Mesenchymal stem cell (in vitro differentiated cells and primary cell): ENCODE results near the gene FTH1.
A peak's percentile ranks its signal among the peaks of the same experiment; 100 is the strongest.

Experiments
- DNase-seq: peaks from one replicate; pipeline ENCODE4 v3.0.0-alpha.2; 2013
- H2AFZ ChIP-seq: one replicate; pipeline ENCODE4 v1.6.1; 2013; ENCODE audit warnings: low read depth, mild to moderate bottlenecking, control low read depth, inconsistent platforms, low read length, moderate library complexity
- H2AK5ac ChIP-seq: 2 replicates; pipeline ENCODE4 v1.6.1; 2013; ENCODE audit warnings: low read length, moderate library complexity, mild to moderate bottlenecking, inconsistent platforms; ENCODE audit not compliant: severe bottlenecking
- H2BK120ac ChIP-seq: one replicate; pipeline ENCODE4 v1.6.1; 2013; ENCODE audit warnings: low read depth, mild to moderate bottlenecking, inconsistent platforms, low read length, moderate library complexity
- H2BK12ac ChIP-seq, 2 experiments: one replicate each; pipeline ENCODE4 v1.6.1; 2013; ENCODE audit warnings: inconsistent platforms in 2 of 2, low read length in 2 of 2, mild to moderate bottlenecking in 2 of 2, moderate library complexity in 2 of 2, control low read depth in 1 of 2
- H2BK15ac ChIP-seq: one replicate; pipeline ENCODE4 v1.6.1; 2013; ENCODE audit warnings: mild to moderate bottlenecking, low read depth, inconsistent platforms; ENCODE audit not compliant: poor library complexity, severe bottlenecking
- H2BK5ac ChIP-seq: 2 replicates; pipeline ENCODE4 v1.6.1; 2013; ENCODE audit warnings: low read depth, mild to moderate bottlenecking, low read length, control low read depth, inconsistent platforms; ENCODE audit not compliant: poor library complexity, severe bottlenecking
- H3K14ac ChIP-seq, 2 experiments: one replicate each; pipeline ENCODE4 v1.6.1; 2013; ENCODE audit warnings: inconsistent platforms in 2 of 2, low read length in 2 of 2, control low read depth in 1 of 2, mild to moderate bottlenecking in 1 of 2, moderate library complexity in 1 of 2
- H3K18ac ChIP-seq, 2 experiments: one replicate each; pipeline ENCODE4 v1.6.1; 2013; ENCODE audit warnings: inconsistent platforms in 2 of 2, low read length in 2 of 2, control low read depth in 1 of 2, low read depth in 1 of 2, mild to moderate bottlenecking in 1 of 2
- H3K23ac ChIP-seq, 2 experiments: one replicate each; pipeline ENCODE4 v1.6.1; 2013; ENCODE audit warnings: inconsistent platforms in 2 of 2, low read length in 2 of 2, mild to moderate bottlenecking in 2 of 2, moderate library complexity in 2 of 2, control low read depth in 1 of 2
- H3K27ac ChIP-seq: 2 replicates; pipeline ENCODE4 v1.5.1; 2013; ENCODE audit warnings: mild to moderate bottlenecking, moderate library complexity, low read length, control low read depth, inconsistent platforms; ENCODE audit not compliant: poor library complexity, severe bottlenecking
- H3K27me3 ChIP-seq, 2 experiments: 2 replicates each; pipeline versions ENCODE4 v1.6.1 to v1.7.0; 2013; ENCODE audit warnings: low read length in 2 of 2, mild to moderate bottlenecking in 2 of 2, moderate library complexity in 2 of 2, control low read depth in 1 of 2, inconsistent platforms in 1 of 2; ENCODE audit not compliant: control insufficient read depth in 1 of 2, insufficient read depth in 1 of 2
- H3K36me3 ChIP-seq, 2 experiments: 2 replicates each; pipeline versions ENCODE4 v1.6.1 to v1.7.0; 2013; ENCODE audit warnings: low read length in 2 of 2, control low read depth in 1 of 2, inconsistent platforms in 1 of 2, low read depth in 1 of 2, mild to moderate bottlenecking in 1 of 2; ENCODE audit not compliant: insufficient read depth in 2 of 2, control insufficient read depth in 1 of 2
- H3K4ac ChIP-seq, 2 experiments: one replicate each; pipeline ENCODE4 v1.6.1; 2013; ENCODE audit warnings: inconsistent platforms in 2 of 2, low read length in 2 of 2, mild to moderate bottlenecking in 2 of 2, moderate library complexity in 2 of 2, control low read depth in 1 of 2, low read depth in 1 of 2
- H3K4me1 ChIP-seq: 2 replicates; pipeline ENCODE4 v1.6.1; 2013; ENCODE audit warnings: low read depth, low read length, control low read depth; ENCODE audit not compliant: control insufficient read depth, insufficient read depth
- H3K4me2 ChIP-seq: 2 replicates; pipeline ENCODE4 v1.6.1; 2013; ENCODE audit warnings: low read length, mild to moderate bottlenecking, inconsistent platforms; ENCODE audit not compliant: poor library complexity, severe bottlenecking
- H3K4me3 ChIP-seq, 2 experiments: 2 replicates each; pipeline versions ENCODE4 v1.5.1 to v1.7.0; 2013; ENCODE audit warnings: low read length in 2 of 2, mild to moderate bottlenecking in 2 of 2, control low read depth in 1 of 2, low read depth in 1 of 2; ENCODE audit not compliant: insufficient read depth in 1 of 2
- H3K79me1 ChIP-seq: replicated peaks from 2 replicates; pipeline ENCODE4 v1.6.1; 2013; ENCODE audit warnings: mild to moderate bottlenecking, control low read depth, low read length, inconsistent platforms; ENCODE audit not compliant: poor library complexity, severe bottlenecking
- H3K9ac ChIP-seq: 2 replicates; pipeline ENCODE4 v1.7.0; 2013; ENCODE audit warnings: mild to moderate bottlenecking, low read length, moderate library complexity
- H3K9me3 ChIP-seq: 2 replicates; pipeline ENCODE4 v1.7.0; 2013; ENCODE audit warnings: mild to moderate bottlenecking, low read length; ENCODE audit not compliant: control insufficient read depth
- H4K8ac ChIP-seq: one replicate; pipeline ENCODE4 v1.6.1; 2013; ENCODE audit warnings: inconsistent platforms, mild to moderate bottlenecking, low read length, moderate library complexity
- H4K91ac ChIP-seq: one replicate; pipeline ENCODE4 v1.6.1; 2013; ENCODE audit warnings: mild to moderate bottlenecking, low read length, inconsistent platforms
- WGBS: methylation state at CpG from one replicate; pipeline ENCODE4 v1.1.7; 2013; ENCODE audit warnings: mixed read lengths; 5-methylcytosine and 5-hydroxymethylcytosine counted together

FTH1 gene

GRCh38 chr11:61962213-61963015 is 5.0 kb downstream of the FTH1 start:
- Histone ChIP-seq H4K8ac (peak overlapping the region; percentile 27), H3K18ac (no peak overlapping the region), H3K9ac (peak overlapping the region; percentile 99), H2BK15ac (no peak overlapping the region), H3K14ac (no peak overlapping the region), H3K36me3 (peaks cover 19 to 62% of the 10 kb centered on the region in 2 experiments), H2BK12ac (no peak overlapping the region), H3K79me1 (peaks cover 2% of the 10 kb centered on the region), H3K4me3 (no peak overlapping the region), H4K91ac (no peak overlapping the region), H3K23ac (no peak overlapping the region), H2BK120ac (no peak overlapping the region), H3K4ac (no peak overlapping the region), H2BK5ac (no peak overlapping the region), H2AK5ac (peak overlapping the region; percentile 66), H2AFZ (no peak overlapping the region), H3K4me2 (no peak overlapping the region), H3K4me1 (peaks cover 23% of the 10 kb centered on the region), H3K9me3 (no peaks in the 10 kb centered on the region), H3K27ac (peak overlapping the region; percentile 56), H3K27me3 (no peaks in the 10 kb centered on the region)
- DNase-seq: peak; percentile 65
- WGBS: 85% methylated on average over 10 of the region's 12 CpGs

- H2AFZ ChIP-seq: no peak overlapping the region
- peak overlapping the region; percentile 29 for H3K4me2 ChIP-seq
- peaks cover 19 to 67% of the 10 kb centered on the region in 2 experiments for H3K36me3 ChIP-seq
- H2AK5ac ChIP-seq: peak overlapping the region; percentile 66
- no peak overlapping the region for H4K91ac ChIP-seq
- 97% methylated on average over 8 of the region's 8 CpGs for WGBS
- no peak overlapping the region for H3K18ac ChIP-seq
- H3K27ac ChIP-seq: peak overlapping the region; percentile 62
- H2BK5ac ChIP-seq: no peak overlapping the region
- H2BK120ac ChIP-seq: no peak overlapping the region
- H4K8ac ChIP-seq: no peak overlapping the region
- no peak overlapping the region for H3K4ac ChIP-seq
- H3K23ac ChIP-seq: no peak overlapping the region
- H2BK12ac ChIP-seq: no peak overlapping the region
- no peak overlapping the region for H3K4me3 ChIP-seq
- H3K9me3 ChIP-seq: no peaks in the 10 kb centered on the region
- H3K4me1 ChIP-seq: peaks cover 23% of the 10 kb centered on the region
- H3K79me1 ChIP-seq: peaks cover 2% of the 10 kb centered on the region
- H3K27me3 ChIP-seq: no peaks in the 10 kb centered on the region
- H3K14ac ChIP-seq: no peak overlapping the region
- H3K9ac ChIP-seq: peak overlapping the region; percentile 99
- H2BK15ac ChIP-seq: no peak overlapping the region
- peak; percentile 64 for DNase-seq
Measured at GRCh38 chr11:61961570-61962212, 5.7 kb downstream of the FTH1 start.

GRCh38 chr11:61960532-61960931 is 6.9 kb downstream of the FTH1 start:
- H2BK120ac ChIP-seq: no peak overlapping the region
- no peak overlapping the region for H2BK12ac ChIP-seq
- H4K91ac ChIP-seq: no peak overlapping the region
- peak overlapping the region; percentile 23 for H2AK5ac ChIP-seq
- peaks cover 0 to 10% of the 10 kb centered on the region in 2 experiments for H3K27me3 ChIP-seq
- H2BK5ac ChIP-seq: no peak overlapping the region
- 95% methylated on average over 3 of the region's 3 CpGs for WGBS
- H3K79me1 ChIP-seq: peaks cover 2% of the 10 kb centered on the region
- no peak overlapping the region for H3K14ac ChIP-seq
- H3K9me3 ChIP-seq: no peaks in the 10 kb centered on the region
- peaks cover 26% of the 10 kb centered on the region for H3K4me1 ChIP-seq
- no peak overlapping the region for H3K4ac ChIP-seq
- peaks cover 19 to 64% of the 10 kb centered on the region in 2 experiments for H3K36me3 ChIP-seq
- no peak overlapping the region for H4K8ac ChIP-seq
- no peak overlapping the region for H3K4me2 ChIP-seq
- H3K9ac ChIP-seq: no peak overlapping the region
- no peak for DNase-seq
- no peak overlapping the region for H3K23ac ChIP-seq
- H3K27ac ChIP-seq: no peak overlapping the region
- no peak overlapping the region for H3K18ac ChIP-seq
- no peak overlapping the region for H3K4me3 ChIP-seq
- H2BK15ac ChIP-seq: no peak overlapping the region
- H2AFZ ChIP-seq: no peak overlapping the region

GRCh38 chr11:61959678-61960077 is 7.8 kb downstream of the FTH1 start:
- no peak overlapping the region for H3K27ac ChIP-seq
- no peak overlapping the region for H2BK15ac ChIP-seq
- H3K14ac ChIP-seq: no peak overlapping the region
- no peak overlapping the region for H2AFZ ChIP-seq
- H3K79me1 ChIP-seq: peaks cover 2% of the 10 kb centered on the region
- H3K27me3 ChIP-seq: peaks cover 0 to 18% of the 10 kb centered on the region in 2 experiments
- no peak overlapping the region for H4K8ac ChIP-seq
- no peak overlapping the region for H2BK5ac ChIP-seq
- no peak overlapping the region for H3K9ac ChIP-seq
- peaks cover 33% of the 10 kb centered on the region for H3K4me1 ChIP-seq
- no peak overlapping the region for H2AK5ac ChIP-seq
- no peak overlapping the region for H3K18ac ChIP-seq
- WGBS: 92% methylated on average over 6 of the region's 6 CpGs
- H3K9me3 ChIP-seq: no peaks in the 10 kb centered on the region
- H3K36me3 ChIP-seq: peaks cover 16 to 55% of the 10 kb centered on the region in 2 experiments
- DNase-seq: no peak
- no peak overlapping the region for H2BK12ac ChIP-seq
- H3K23ac ChIP-seq: no peak overlapping the region
- no peak overlapping the region for H2BK120ac ChIP-seq
- no peak overlapping the region for H3K4me2 ChIP-seq
- H4K91ac ChIP-seq: no peak overlapping the region
- H3K4me3 ChIP-seq: no peak overlapping the region
- H3K4ac ChIP-seq: no peak overlapping the region
